NCI-H774 (cell line): ENCODE data around the gene CSPG4.
"Not testable (repeated sequence)": the region's sequence is repeated elsewhere in the genome, so short reads cannot be mapped to it uniquely, and the experiment has no call there.

Source experiments
- DNase-seq: peaks from one replicate; lab custom pipeline; 2025; lab: John Stamatoyannopoulos, UW

Gene CSPG4

GRCh38 chr15:75738014-75738646, 25.5 kb upstream of the CSPG4 start:
- no peak for DNase-seq

- not testable (repeated sequence) for DNase-seq
Measured at GRCh38 chr15:75737116-75738013, 24.7 kb upstream of the CSPG4 start.

GRCh38 chr15:75736256-75736655, 23.6 kb upstream of the CSPG4 start:
- DNase-seq = no peak

- DNase-seq = not testable (repeated sequence)
Measured at GRCh38 chr15:75734861-75735760, 22.5 kb upstream of the CSPG4 start.

GRCh38 chr15:75733761-75734651, 21.4 kb upstream of the CSPG4 start:
- DNase-seq = no peak

- no peak for DNase-seq
Measured at GRCh38 chr15:75732809-75733451, 20.3 kb upstream of the CSPG4 start.

GRCh38 chr15:75732177-75732808, 19.6 kb upstream of the CSPG4 start:
- DNase-seq = no peak

- DNase-seq = no peak
Measured at GRCh38 chr15:75731248-75732151, 18.9 kb upstream of the CSPG4 start.

GRCh38 chr15:75730376-75731247, 18.0 kb upstream of the CSPG4 start:
- not testable (repeated sequence) for DNase-seq

- DNase-seq = no peak
Measured at GRCh38 chr15:75729326-75730069, 16.9 kb upstream of the CSPG4 start.

- DNase-seq = peak; percentile 13
Measured at GRCh38 chr15:75727851-75728715, 15.4 kb upstream of the CSPG4 start.

GRCh38 chr15:75727031-75727531, 14.4 kb upstream of the CSPG4 start:
- no peak for DNase-seq

- DNase-seq = no peak
Measured at GRCh38 chr15:75725719-75726607, 13.3 kb upstream of the CSPG4 start.

GRCh38 chr15:75725006-75725718, 12.5 kb upstream of the CSPG4 start:
- no peak for DNase-seq
